WI38 (cell line): ENCODE measurements around the gene PPP1R13B.

Source experiments
- H3K4me3 ChIP-seq: 2 replicates; pipeline ENCODE4 v1.5.1; 2011; ENCODE audit warnings: low read depth, mild to moderate bottlenecking, control low read depth, low read length
- CTCF ChIP-seq: IDR thresholded peaks from 2 replicates; pipeline ENCODE4 v1.5.1; 2012; ENCODE audit warnings: low read depth, mild to moderate bottlenecking, control low read depth, low read length

Gene PPP1R13B

GRCh38 chr14:103762541-103762940, 84.8 kb downstream of the PPP1R13B start:
- no peak overlapping the region for H3K4me3 ChIP-seq
- TF ChIP-seq CTCF = no peak

- no peak overlapping the region for H3K4me3 ChIP-seq
- no peak for TF ChIP-seq CTCF
Observed at GRCh38 chr14:103762036-103762435, 85.3 kb downstream of the PPP1R13B start.

GRCh38 chr14:103758059-103758776, 89.2 kb downstream of the PPP1R13B start:
- H3K4me3 ChIP-seq = no peak overlapping the region
- TF ChIP-seq CTCF = no peak

GRCh38 chr14:103755060-103755459, 92.3 kb downstream of the PPP1R13B start:
- H3K4me3 ChIP-seq = no peak overlapping the region
- no peak for TF ChIP-seq CTCF

- H3K4me3 ChIP-seq = no peak overlapping the region
- TF ChIP-seq CTCF = no peak
Observed at GRCh38 chr14:103753774-103754173, 93.6 kb downstream of the PPP1R13B start.

GRCh38 chr14:103749860-103750259, 97.5 kb downstream of the PPP1R13B start:
- no peak for TF ChIP-seq CTCF
- H3K4me3 ChIP-seq = no peak overlapping the region

- TF ChIP-seq CTCF = no peak
- H3K4me3 ChIP-seq = no peak overlapping the region
Observed at GRCh38 chr14:103749452-103749851, 97.9 kb downstream of the PPP1R13B start.
